DND-41 (cell line): ENCODE results near the gene TMOD2.

Experiments
- ATAC-seq: fragments of 200-7000 bp; cut with Tn5 transposase; 3 replicates; pipeline ENCODE4 v1.9.1; 2021; ENCODE audit warnings: low read depth; ENCODE audit not compliant: insufficient read depth
- DNase-seq: peaks from one replicate; pipeline ENCODE4 v3.0.0-alpha.2; 2020
- H2AFZ ChIP-seq: 2 replicates; pipeline ENCODE4 v1.6.0; 2012; ENCODE audit warnings: low read depth, low read length
- H3K27ac ChIP-seq: 2 replicates; pipeline ENCODE4 v1.5.1; 2012; ENCODE audit warnings: low read length, inconsistent platforms
- H3K27me3 ChIP-seq: fragments of 200-600 bp; sonication (generic); 2 replicates; pipeline ENCODE4 v1.6.0; 2012; ENCODE audit warnings: low read length, mild to moderate bottlenecking, inconsistent platforms; ENCODE audit not compliant: insufficient read depth, poor library complexity
- H3K36me3 ChIP-seq: 2 replicates; pipeline ENCODE4 v1.5.1; 2012; ENCODE audit warnings: low read length, inconsistent platforms; ENCODE audit not compliant: insufficient read depth
- H3K4me1 ChIP-seq: 2 replicates; pipeline ENCODE4 v1.5.1; 2012; ENCODE audit warnings: mild to moderate bottlenecking, low read length; ENCODE audit not compliant: insufficient read depth
- H3K4me2 ChIP-seq: 2 replicates; pipeline ENCODE4 v1.6.0; 2012; ENCODE audit warnings: mild to moderate bottlenecking, moderate library complexity, low read length, inconsistent platforms; ENCODE audit not compliant: insufficient read depth
- H3K4me3 ChIP-seq, 2 experiments: fragments of 200-600 bp in 1 of 2; shearing (Covaris generic) in 1 of 2; 2 replicates each; pipeline ENCODE4 v1.5.1; 2012 to 2016; ENCODE audit warnings: inconsistent platforms in 2 of 2, low read length in 2 of 2, mild to moderate bottlenecking in 2 of 2, low read depth in 1 of 2, moderate library complexity in 1 of 2
- H3K79me2 ChIP-seq: 2 replicates; pipeline ENCODE4 v1.6.0; 2012; ENCODE audit warnings: low read length, inconsistent platforms; ENCODE audit not compliant: insufficient read depth
- H3K9ac ChIP-seq: 2 replicates; pipeline ENCODE4 v1.6.0; 2012; ENCODE audit warnings: low read depth, mild to moderate bottlenecking, inconsistent platforms, low read length, moderate library complexity
- H3K9me3 ChIP-seq: 2 replicates; pipeline ENCODE4 v1.5.1; 2012; ENCODE audit warnings: low read length, moderate library complexity, mild to moderate bottlenecking, inconsistent platforms; ENCODE audit not compliant: insufficient read depth, severe bottlenecking
- H4K20me1 ChIP-seq: 2 replicates; pipeline ENCODE4 v1.6.0; 2012; ENCODE audit warnings: low read length; ENCODE audit not compliant: insufficient read depth
- EZH2 ChIP-seq: IDR thresholded peaks from 3 replicates; pipeline ENCODE4 v1.6.1; 2012; ENCODE audit warnings: borderline replicate concordance, low read depth, mild to moderate bottlenecking, moderate library complexity, low read length, inconsistent platforms; ENCODE audit not compliant: severe bottlenecking
- TF ChIP-seq, protein P1 (sequence below): IDR thresholded peaks from 2 replicates; pipeline ENCODE4 v1.5.1; 2012; ENCODE audit warnings: borderline replicate concordance, low read length, moderate library complexity, mild to moderate bottlenecking; ENCODE audit not compliant: poor library complexity, severe bottlenecking; ENCODE audit errors: extremely low read depth

The TMOD2 gene

DNA sequence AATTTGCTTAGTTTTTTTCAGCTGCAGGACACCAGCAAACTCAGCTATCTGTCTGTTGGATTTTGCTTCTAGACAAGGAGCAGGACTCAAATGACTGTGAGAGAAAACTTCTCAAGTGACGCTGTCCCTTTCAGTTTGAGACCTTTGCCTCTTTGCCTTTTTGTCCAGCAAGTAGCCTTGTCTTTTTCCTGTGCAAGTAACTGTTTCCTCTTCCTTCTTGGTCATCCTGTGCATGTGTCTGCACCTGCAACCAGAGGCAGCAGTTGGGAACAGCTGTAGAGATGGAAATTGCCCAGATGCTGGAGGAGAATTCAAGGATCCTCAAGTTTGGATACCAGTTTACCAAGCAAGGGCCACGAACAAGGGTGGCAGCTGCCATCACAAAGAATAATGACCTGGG lies 54.7 kb downstream of the TMOD2 start:
- no peak overlapping the region for H3K4me3 ChIP-seq
- H3K9me3 ChIP-seq, result no peaks in the 10 kb centered on the region
- TF ChIP-seq, protein P1, sequence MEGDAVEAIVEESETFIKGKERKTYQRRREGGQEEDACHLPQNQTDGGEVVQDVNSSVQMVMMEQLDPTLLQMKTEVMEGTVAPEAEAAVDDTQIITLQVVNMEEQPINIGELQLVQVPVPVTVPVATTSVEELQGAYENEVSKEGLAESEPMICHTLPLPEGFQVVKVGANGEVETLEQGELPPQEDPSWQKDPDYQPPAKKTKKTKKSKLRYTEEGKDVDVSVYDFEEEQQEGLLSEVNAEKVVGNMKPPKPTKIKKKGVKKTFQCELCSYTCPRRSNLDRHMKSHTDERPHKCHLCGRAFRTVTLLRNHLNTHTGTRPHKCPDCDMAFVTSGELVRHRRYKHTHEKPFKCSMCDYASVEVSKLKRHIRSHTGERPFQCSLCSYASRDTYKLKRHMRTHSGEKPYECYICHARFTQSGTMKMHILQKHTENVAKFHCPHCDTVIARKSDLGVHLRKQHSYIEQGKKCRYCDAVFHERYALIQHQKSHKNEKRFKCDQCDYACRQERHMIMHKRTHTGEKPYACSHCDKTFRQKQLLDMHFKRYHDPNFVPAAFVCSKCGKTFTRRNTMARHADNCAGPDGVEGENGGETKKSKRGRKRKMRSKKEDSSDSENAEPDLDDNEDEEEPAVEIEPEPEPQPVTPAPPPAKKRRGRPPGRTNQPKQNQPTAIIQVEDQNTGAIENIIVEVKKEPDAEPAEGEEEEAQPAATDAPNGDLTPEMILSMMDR, result no peak
- no peak for TF ChIP-seq EZH2
- no peaks in the 10 kb centered on the region for H4K20me1 ChIP-seq
- ATAC-seq (no peak), DNase-seq (no peak)
- no peaks in the 10 kb centered on the region for H3K27me3 ChIP-seq
- H3K4me1 ChIP-seq, result no peaks in the 10 kb centered on the region
- no peak overlapping the region for H3K9ac ChIP-seq
- H3K79me2 ChIP-seq, result no peaks in the 10 kb centered on the region
- H3K36me3 ChIP-seq, result peaks cover 12% of the 10 kb centered on the region
- H2AFZ ChIP-seq, result no peak overlapping the region
- no peak overlapping the region for H3K27ac ChIP-seq
- no peak overlapping the region for H3K4me2 ChIP-seq

DNA sequence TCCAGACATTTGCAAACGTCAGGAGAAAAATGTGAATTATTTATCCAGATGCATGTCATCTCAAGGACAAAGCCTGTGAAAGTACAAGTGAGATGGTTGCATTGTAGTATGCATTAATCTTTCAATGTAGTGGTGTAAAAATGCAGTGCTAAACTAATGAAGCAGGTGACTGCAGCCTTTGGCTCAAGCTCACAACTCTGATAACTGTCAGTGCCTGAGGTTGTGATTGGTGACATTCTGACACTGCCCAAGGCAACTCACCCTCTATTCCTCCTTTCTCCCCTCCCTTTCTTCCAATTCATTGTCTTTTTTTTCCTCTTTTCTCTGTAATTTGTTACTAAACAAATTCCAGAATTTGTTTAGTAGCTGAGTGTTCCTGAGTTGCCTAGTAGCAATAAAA lies 58.1 kb downstream of the TMOD2 start:
- H3K27ac ChIP-seq, result no peak overlapping the region
- no peak overlapping the region for H3K9ac ChIP-seq
- no peaks in the 10 kb centered on the region for H3K79me2 ChIP-seq
- peaks cover 12% of the 10 kb centered on the region for H3K36me3 ChIP-seq
- no peak overlapping the region for H2AFZ ChIP-seq
- TF ChIP-seq, protein P1, result no peak
- TF ChIP-seq EZH2, result no peak
- no peaks in the 10 kb centered on the region for H3K9me3 ChIP-seq
- H3K4me1 ChIP-seq, result no peaks in the 10 kb centered on the region
- no peak overlapping the region for H3K4me2 ChIP-seq
- no peak for DNase-seq
- no peaks in the 10 kb centered on the region for H3K27me3 ChIP-seq
- H3K4me3 ChIP-seq, result no peak overlapping the region
- no peaks in the 10 kb centered on the region for H4K20me1 ChIP-seq
- ATAC-seq, result no peak

DNA sequence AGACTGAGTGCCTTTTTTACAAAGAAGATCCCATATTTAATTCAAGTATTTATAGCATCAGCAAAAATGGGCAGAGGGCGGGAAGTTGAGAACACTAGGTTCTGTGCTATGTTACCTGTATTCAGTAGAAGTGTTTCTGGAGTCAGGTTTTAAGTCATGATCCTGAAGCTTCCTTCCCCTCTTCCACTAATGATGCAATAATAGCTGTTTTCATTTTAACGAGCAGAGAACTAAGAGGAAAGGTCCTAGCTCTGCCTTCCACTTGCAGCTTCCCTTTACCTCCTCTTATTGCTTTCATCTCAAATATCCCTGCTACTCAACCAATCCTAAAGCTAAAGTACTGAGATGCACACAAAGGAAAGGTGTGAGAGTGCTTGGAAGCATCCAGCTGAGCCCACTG lies 61.2 kb downstream of the TMOD2 start:
- ATAC-seq, result no peak

More for the DNA sequence above, 61.2 kb downstream of the TMOD2 start:
- DNase-seq, result no peak
- no peak overlapping the region for H3K9ac ChIP-seq
- no peak overlapping the region for H3K27ac ChIP-seq
- H3K4me1 ChIP-seq, result no peaks in the 10 kb centered on the region
- no peak overlapping the region for H2AFZ ChIP-seq
- no peaks in the 10 kb centered on the region for H3K9me3 ChIP-seq
- H3K36me3 ChIP-seq, result peaks cover 5% of the 10 kb centered on the region; the same call in 1 of the 2 replicates
- no peaks in the 10 kb centered on the region for H3K27me3 ChIP-seq
- no peaks in the 10 kb centered on the region for H3K79me2 ChIP-seq
- no peak overlapping the region for H3K4me3 ChIP-seq
- H3K4me2 ChIP-seq, result no peak overlapping the region
- TF ChIP-seq EZH2, result no peak
- TF ChIP-seq, protein P1, result no peak
- H4K20me1 ChIP-seq, result no peaks in the 10 kb centered on the region
